Smooth muscle cell of the brain vasculature (primary cell): ENCODE measurements around the gene OVOL1.

Experiments used
- DNase-seq: peaks from one replicate; pipeline ENCODE4 v3.0.0-alpha.2; 2012; ENCODE audit warnings: low read depth, low spot score

Gene OVOL1

GRCh38 chr11:65791719-65792213 lies 4.9 kb downstream of the OVOL1 start:
- no peak for DNase-seq

- no peak for DNase-seq
Observed at GRCh38 chr11:65792456-65792855, 5.6 kb downstream of the OVOL1 start.

DNA sequence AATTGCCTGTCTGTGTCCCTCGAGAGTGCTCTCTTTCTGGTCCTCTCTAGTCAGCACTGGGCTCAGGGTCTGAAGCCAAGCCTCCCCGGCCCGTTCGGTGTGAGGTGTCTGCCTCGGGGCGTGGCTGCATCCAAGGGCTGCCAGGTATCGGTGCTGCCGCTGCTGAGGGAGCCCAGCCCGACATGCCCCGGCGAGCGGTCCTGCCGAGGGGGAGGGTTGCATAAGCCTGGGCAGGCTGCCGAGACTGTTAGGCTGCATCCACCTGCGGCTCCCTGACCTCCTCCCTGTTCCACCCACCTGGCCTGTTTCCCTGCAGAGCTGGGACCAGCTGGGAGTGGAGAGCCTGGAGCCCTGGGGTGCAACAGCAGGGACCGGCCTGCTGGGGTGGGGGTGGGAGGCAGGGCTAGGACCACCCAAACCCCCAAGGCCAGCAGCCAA lies 6.3 kb downstream of the OVOL1 start:
- no peak for DNase-seq

DNA sequence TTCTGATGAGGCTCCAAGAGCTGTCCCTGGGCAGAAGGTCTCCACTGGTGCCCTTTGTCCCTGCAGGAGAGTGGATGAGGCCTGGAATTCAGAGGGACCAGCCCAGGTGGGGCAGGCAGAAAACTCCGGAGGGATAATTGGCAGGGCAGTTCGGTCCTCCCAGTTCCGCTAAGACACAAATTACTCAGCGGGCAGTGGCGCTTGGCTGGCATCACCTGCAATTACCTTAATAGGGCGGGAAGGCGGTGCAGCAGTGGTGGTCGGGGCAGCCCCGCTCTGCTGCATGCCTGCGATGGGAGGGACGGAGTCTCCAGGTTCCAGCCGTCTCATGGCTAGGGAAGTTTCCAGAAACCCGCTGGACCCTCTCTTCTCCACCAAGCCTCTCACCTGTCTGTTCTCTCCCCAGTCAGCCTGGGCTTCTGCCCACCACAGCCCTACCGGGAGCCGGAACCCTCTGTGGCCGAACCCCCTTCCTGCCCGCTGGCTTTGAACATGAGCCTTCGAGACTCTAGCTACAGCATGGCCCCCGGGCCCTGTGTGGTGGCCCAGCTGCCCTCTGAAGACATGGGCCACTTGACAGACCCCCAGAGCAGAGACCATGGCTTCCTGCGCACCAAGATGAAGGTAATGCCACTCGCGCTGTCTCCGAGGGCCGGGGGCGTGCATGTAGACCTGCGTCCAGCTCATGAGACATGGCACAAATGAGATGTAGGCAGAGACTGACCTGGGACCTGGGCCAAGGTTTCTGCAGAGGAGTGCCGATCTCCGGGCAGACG lies 7.0 kb downstream of the OVOL1 start:
- no peak for DNase-seq

GRCh38 chr11:65794570-65795510 lies 8.0 kb downstream of the OVOL1 start:
- DNase-seq = no peak

DNA sequence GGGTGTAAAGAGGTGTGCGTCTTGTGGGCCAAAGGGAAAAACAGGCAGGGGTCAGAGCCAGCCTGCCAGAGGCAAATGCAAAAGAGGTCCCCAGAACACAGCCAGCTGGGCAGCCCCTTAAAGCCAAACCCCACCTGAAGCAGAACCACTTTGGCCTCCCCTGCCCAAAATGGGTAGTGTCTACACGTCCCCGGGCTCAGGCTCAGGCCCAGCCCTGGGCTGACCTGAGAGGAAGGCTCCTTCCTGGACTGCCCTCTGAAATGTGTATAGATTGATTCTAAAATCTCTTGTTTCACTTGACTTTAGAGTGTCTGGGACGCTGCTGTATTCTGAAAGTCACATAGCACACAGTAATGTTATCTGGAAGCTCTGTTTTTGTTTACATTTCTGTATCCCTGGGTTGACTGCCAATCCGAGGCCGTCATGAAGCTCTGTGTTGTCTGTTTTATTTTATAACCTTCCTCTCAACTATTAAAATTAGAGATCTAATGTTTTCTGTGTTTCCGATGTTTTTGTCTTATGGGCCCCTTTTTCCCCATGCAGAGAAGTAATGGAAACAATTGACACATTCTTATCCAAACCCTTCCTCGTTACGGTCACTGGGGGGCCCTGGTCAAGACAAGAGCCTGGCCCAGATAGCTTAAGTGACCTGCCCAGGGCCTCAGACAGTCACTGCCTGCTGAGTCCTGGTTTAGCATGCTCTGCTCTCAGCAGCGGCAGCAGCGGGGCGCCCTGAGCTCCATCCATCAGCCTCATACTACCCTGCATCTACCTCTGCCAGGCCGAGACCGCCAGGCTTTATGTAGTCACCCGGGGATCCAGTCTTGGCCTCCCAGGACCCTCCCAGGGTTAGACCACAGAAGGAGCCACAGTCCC lies 10.1 kb downstream of the OVOL1 start:
- no peak for DNase-seq

GRCh38 chr11:65797711-65798110 lies 10.8 kb downstream of the OVOL1 start:
- DNase-seq = no peak

DNA sequence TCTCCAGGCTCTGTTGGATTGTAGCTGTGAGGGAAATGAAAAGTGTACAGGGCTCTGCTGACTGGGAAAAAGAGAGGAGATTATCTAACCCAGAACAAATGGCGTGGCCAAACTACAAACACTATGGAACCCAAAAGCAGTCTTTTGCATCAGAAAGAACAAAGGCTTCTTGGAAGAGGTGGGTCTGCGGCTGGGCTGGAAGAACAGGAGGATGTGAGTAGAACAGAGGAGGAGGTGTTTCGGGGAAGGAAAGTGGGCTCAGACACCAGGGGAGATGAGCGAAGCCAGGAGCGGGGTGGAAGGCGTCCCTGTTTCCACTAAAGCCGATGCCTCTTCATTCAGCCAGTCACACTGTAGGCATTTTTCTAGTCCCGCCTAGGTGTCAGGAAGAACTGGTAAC lies 12.0 kb downstream of the OVOL1 start:
- no peak for DNase-seq

GRCh38 chr11:65801153-65801987 lies 14.5 kb downstream of the OVOL1 start:
- DNase-seq = no peak

DNA sequence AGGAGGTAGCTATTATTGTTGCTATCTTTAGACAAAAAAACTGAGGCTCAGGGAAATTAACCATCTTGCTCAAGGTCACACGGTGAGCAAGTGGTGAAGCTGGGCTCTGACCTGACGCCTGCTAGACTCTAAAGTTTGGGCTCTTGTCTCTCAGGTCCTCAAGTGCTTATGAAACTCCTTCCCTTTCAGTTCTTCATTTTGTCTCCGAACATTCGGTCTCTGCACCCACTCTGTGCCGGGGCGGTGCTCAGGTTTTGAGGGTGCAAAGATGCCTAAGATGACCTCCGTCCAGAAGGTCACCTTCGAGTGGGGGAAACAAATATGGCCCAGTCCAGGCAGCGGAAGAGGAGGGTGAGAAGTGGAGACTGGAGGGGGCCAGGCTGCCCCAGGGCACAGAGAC lies 16.0 kb downstream of the OVOL1 start:
- DNase-seq = no peak

DNA sequence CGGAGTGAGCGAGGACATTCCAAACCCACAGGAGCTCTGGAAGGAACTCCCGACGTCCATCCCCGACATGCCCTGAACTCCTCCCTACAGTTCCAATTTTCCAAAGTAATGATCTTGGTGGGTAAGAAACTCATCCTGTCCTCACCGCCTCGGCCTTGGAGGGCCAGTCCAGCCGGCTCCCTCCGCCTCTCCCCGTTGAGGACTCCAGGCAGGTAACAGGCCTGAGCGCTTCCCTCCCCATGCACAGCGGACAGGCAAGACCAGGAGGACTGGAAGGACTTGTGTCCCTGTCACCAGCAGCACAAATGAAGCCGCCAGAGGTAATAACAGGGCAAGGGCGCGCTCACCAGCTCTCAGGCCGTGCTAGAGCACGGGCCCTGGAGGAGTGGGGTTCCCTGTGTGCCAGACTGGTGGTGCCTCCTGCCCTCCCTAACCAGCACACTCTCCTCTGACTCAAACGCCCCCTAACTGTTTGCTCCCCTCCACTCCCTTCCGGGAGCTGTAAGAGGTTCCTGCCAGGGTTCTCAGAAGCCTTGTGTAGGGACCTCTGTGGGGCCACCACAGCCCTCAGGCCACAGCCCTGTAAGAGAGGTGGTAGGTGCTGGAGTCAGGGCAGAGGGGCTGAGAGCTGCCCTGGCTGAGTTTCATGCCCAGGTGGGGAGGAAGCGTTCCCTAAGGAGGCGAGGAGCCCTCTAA lies 17.1 kb downstream of the OVOL1 start:
- no peak for DNase-seq

GRCh38 chr11:65806979-65807378 lies 20.1 kb downstream of the OVOL1 start:
- DNase-seq = no peak

- no peak for DNase-seq
Observed at GRCh38 chr11:65808744-65809341, 22.0 kb downstream of the OVOL1 start.

DNA sequence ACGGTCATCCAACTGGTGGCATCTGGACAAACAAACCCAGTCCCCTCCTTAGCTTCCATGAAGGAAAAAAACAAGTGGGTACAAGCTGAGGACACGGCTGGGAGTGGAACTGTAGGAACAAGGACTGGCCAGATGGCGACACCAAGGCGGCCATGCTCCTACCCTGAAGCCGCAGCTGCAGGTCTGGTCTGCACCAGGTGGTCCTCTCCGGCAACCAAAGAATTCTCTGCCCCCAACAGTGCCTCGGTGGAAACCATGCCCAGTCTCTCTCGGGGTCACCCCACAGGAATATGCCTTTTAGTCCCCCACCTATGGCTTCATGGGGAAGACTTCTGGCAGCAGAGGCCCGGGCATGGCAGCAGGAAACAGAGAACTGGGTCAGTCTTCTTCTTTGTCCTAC lies 22.6 kb downstream of the OVOL1 start:
- no peak for DNase-seq

DNA sequence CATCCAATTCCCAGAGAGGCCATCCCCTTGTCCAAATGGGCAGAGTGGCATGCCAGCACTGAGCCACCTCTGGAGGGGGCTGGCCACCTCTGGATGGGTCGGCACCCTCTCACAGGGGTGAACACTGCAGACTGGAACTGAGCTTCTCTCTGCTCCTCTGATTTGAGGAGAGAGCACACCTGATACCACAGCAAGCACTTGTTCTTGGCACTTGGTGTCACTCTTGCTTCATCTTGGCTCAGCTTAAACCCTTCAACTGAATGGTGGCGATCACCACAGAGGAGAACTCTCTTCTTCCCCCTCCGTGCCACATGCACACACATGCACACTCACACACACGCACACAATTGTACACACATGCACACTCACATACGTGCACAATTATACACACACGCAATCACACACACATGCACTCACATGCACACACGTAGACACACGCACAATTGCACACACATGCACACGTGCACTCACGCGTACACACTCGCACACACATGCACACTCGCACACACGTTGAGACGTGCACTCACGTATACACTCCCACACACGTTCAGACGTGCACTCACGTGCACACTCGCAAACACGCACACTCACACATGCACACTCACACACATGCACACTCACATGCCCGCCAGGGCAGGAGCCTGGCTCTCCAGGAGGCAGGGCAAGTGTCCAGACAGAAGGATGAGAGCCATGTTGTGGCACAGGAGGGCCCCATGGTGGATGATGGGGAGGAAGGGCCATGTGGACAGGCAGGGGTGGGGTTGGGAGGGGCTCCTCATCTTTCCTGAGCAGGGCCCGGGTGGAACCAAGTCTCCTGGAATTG lies 23.4 kb downstream of the OVOL1 start:
- DNase-seq = no peak

DNA sequence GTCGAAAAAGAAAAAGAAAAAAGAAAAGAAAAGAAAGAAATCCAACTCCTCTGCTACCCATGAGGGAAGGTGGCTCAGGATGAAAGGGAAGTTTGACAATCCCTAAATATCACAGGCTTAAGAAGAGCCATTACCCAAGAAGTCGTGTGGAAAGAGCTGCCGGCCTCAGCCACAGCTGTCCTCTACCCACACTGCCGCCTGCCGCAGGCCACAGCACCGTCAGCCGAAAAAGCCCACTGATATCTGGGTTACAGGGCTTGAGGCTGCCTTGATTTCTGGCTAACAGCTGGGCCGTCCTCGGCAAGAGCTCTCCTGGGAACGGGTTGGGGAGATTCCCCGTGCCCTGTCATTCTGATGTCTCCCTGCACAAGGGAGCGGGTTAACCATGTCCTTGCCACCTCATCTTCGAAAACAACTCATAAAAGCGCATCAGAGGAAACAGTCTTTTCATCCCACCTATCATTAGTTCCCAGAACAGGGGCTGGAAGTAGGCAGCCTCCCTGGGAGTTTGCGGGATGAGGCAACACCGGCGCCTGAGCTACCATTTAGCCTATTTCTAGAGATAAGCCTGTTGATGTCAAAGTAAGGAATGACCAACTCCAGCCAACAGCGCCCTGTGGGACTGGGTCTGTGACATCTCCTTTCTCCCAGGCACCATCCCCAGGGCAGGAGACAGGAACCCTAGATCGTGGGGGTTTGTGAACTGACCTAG lies 25.1 kb downstream of the OVOL1 start:
- no peak for DNase-seq

GRCh38 chr11:65814131-65814985 lies 27.5 kb downstream of the OVOL1 start:
- DNase-seq = no peak
